BJ (cell line): ENCODE results near the gene TMEM63B. TPM values are rescaled to one million over a fixed set of nuclear protein-coding genes. Genes with fewer than 3 reads are reported as not detected.
"Not testable (repeated sequence)": the region's sequence is repeated elsewhere in the genome, so short reads cannot be mapped to it uniquely, and the experiment has no call there.

Source experiments
- CTCF ChIA-PET: fragments of 350-600 bp; formaldehyde crosslinking; extraction: SDS; loops from one replicate; lab custom pipeline; 2021; ENCODE audit warnings: antibody characterized with exemption, inconsistent platforms; lab: Yijun Ruan, JAX
- POLR2A ChIA-PET: fragments of 300-600 bp; sonication (Branson Sonifier 250); formaldehyde crosslinking; extraction: SDS; loops from one replicate; lab custom pipeline; 2021; ENCODE audit warnings: antibody characterized with exemption; lab: Charles Lee
- DNase-seq: peaks from one replicate; pipeline ENCODE4 v3.0.0-alpha.2; 2011; ENCODE audit warnings: low read depth
- H3K27me3 ChIP-seq: 2 replicates; pipeline ENCODE4 v1.6.0; 2011; ENCODE audit warnings: low read length; ENCODE audit not compliant: control insufficient read depth, insufficient read depth
- H3K36me3 ChIP-seq: 2 replicates; pipeline ENCODE4 v1.5.1; 2011; ENCODE audit warnings: low read length; ENCODE audit not compliant: control insufficient read depth, insufficient read depth
- H3K4me3 ChIP-seq: 2 replicates; pipeline ENCODE4 v1.5.1; 2011; ENCODE audit warnings: low read depth, mild to moderate bottlenecking, control low read depth, low read length
- CTCF ChIP-seq: IDR thresholded peaks from 2 replicates; pipeline ENCODE4 v1.5.1; 2011; ENCODE audit warnings: low read depth, mild to moderate bottlenecking, control low read depth, inconsistent platforms, low read length, moderate library complexity; ENCODE audit not compliant: insufficient read depth
- polyA plus RNA-seq: library from polyadenylated mRNA; depleted of rRNA; stranded (reverse); fragments of >200 nt; gene quantifications from 2 replicates; pipeline ENCODE4 v1.2.3, GENCODE V29; 2011

The TMEM63B gene
- polyA plus RNA-seq, 1 experiment = 56.5 TPM

- H3K36me3 ChIP-seq = peaks cover 32% of the 10 kb centered on the region
- DNase-seq = no peak
- H3K4me3 ChIP-seq = no peak overlapping the region
- POLR2A ChIA-PET = no interaction called here
- CTCF ChIA-PET = interaction anchor here (1.3 to 1.5 kb wide), 3 partner anchors 34 to 42 kb away, joined by 3 to 8 read pairs (median 5); no protein-coding TSS in a partner anchor
- no peaks in the 10 kb centered on the region for H3K27me3 ChIP-seq
- no peak for TF ChIP-seq CTCF
Observed at GRCh38 chr6:44138717-44139350, 11.5 kb downstream of the TMEM63B start.

- Histone ChIP-seq H3K27me3 (no peaks in the 10 kb centered on the region), H3K4me3 (no peak overlapping the region), H3K36me3 (peaks cover 32% of the 10 kb centered on the region)
- ChIA-PET CTCF (no interaction called here), POLR2A (no interaction called here)
- no peak for DNase-seq
- TF ChIP-seq CTCF = no peak
Observed at GRCh38 chr6:44139351-44139743, 12.0 kb downstream of the TMEM63B start.

- H3K27me3 ChIP-seq = no peaks in the 10 kb centered on the region
- no peak overlapping the region for H3K4me3 ChIP-seq
- CTCF ChIA-PET = interaction anchor here (0.8 to 1.2 kb wide), 2 partner anchors 45 to 46 kb away, joined by 3 read pairs; no protein-coding TSS in a partner anchor
- peaks cover 24% of the 10 kb centered on the region for H3K36me3 ChIP-seq
- TF ChIP-seq CTCF = no peak
- POLR2A ChIA-PET = no interaction called here
- no peak for DNase-seq
Observed at GRCh38 chr6:44142835-44143234, 15.5 kb downstream of the TMEM63B start.

GRCh38 chr6:44143731-44144130 is 16.4 kb downstream of the TMEM63B start:
- H3K27me3 ChIP-seq = no peaks in the 10 kb centered on the region
- TF ChIP-seq CTCF = no peak
- H3K36me3 ChIP-seq = peaks cover 19% of the 10 kb centered on the region
- no peak overlapping the region for H3K4me3 ChIP-seq
- CTCF ChIA-PET = interaction anchor here (0.8 to 1.2 kb wide), 4 partner anchors 29 to 47 kb away, joined by 3 to 4 read pairs (median 3); no protein-coding TSS in a partner anchor
- no peak for DNase-seq
- POLR2A ChIA-PET = no interaction called here

GRCh38 chr6:44144536-44144935 is 17.2 kb downstream of the TMEM63B start:
- DNase-seq, POLR2A ChIA-PET, H3K27me3 ChIP-seq, H3K4me3 ChIP-seq: not testable (repeated sequence)
- peaks cover 17% of the 10 kb centered on the region for H3K36me3 ChIP-seq
- CTCF ChIA-PET = interaction anchor here (1.0 to 1.2 kb wide), 4 partner anchors 10 to 44 kb away, joined by 3 to 5 read pairs (median 4); no protein-coding TSS in a partner anchor
